Astrocyte (in vitro differentiated cells and primary cell): ENCODE data around the gene DOCK1. TPM values are rescaled to one million over a fixed set of nuclear protein-coding genes. Genes with fewer than 3 reads are reported as not detected.
A peak's percentile ranks its signal among the peaks of the same experiment; 100 is the strongest.

Experiments used
- DNase-seq: peaks from one replicate; pipeline ENCODE4 v3.0.0-alpha.2; 2010; ENCODE audit warnings: low read depth
- FAIRE-seq: peaks from 2 replicates; lab custom pipeline; 2011; peaks lifted over from hg19 to GRCh38; lab: Jason Lieb, UNC
- H2AFZ ChIP-seq: 2 replicates; pipeline ENCODE4 v1.6.0; 2012; ENCODE audit warnings: low read depth, low read length, inconsistent platforms
- H3K27ac ChIP-seq: 2 replicates; pipeline ENCODE4 v1.5.1; 2011; ENCODE audit warnings: low read depth, low read length, inconsistent platforms
- H3K27me3 ChIP-seq: 2 replicates; pipeline ENCODE4 v1.6.0; 2011; ENCODE audit warnings: low read length, inconsistent platforms; ENCODE audit not compliant: insufficient read depth
- H3K36me3 ChIP-seq: 2 replicates; pipeline ENCODE4 v1.5.1; 2011; ENCODE audit warnings: low read length, inconsistent platforms; ENCODE audit not compliant: insufficient read depth
- H3K4me1 ChIP-seq: 2 replicates; pipeline ENCODE4 v1.5.1; 2011; ENCODE audit warnings: low read length, inconsistent platforms; ENCODE audit not compliant: insufficient read depth
- H3K4me2 ChIP-seq: 2 replicates; pipeline ENCODE4 v1.6.0; 2012; ENCODE audit warnings: low read length, inconsistent platforms
- H3K4me3 ChIP-seq: 2 replicates; pipeline ENCODE4 v1.5.1; 2011; ENCODE audit warnings: low read depth, mild to moderate bottlenecking, low read length, inconsistent platforms; ENCODE audit not compliant: insufficient read depth
- H3K79me2 ChIP-seq: 2 replicates; pipeline ENCODE4 v1.6.0; 2012; ENCODE audit warnings: mild to moderate bottlenecking, low read length, inconsistent platforms; ENCODE audit not compliant: insufficient read depth
- H3K9ac ChIP-seq: 2 replicates; pipeline ENCODE4 v1.6.0; 2012; ENCODE audit warnings: mild to moderate bottlenecking, low read length, inconsistent platforms
- H3K9me3 ChIP-seq: 2 replicates; pipeline ENCODE4 v1.5.1; 2012; ENCODE audit warnings: low read depth, mild to moderate bottlenecking, low read length, inconsistent platforms; ENCODE audit not compliant: insufficient read depth
- H4K20me1 ChIP-seq: 2 replicates; pipeline ENCODE4 v1.6.0; 2012; ENCODE audit warnings: low read length, inconsistent platforms; ENCODE audit not compliant: insufficient read depth
- H3K27ac Mint-ChIP-seq: one replicate; pipeline ENCODE4 v1.8.0; 2021; ENCODE audit warnings: mild to moderate bottlenecking, mixed read lengths; ENCODE audit not compliant: unreplicated experiment
- H3K27me3 Mint-ChIP-seq: one replicate; pipeline ENCODE4 v1.8.0; 2021; ENCODE audit warnings: low read depth, mixed read lengths; ENCODE audit not compliant: unreplicated experiment
- H3K36me3 Mint-ChIP-seq: one replicate; pipeline ENCODE4 v1.8.0; 2021; ENCODE audit warnings: low read depth, mixed read lengths; ENCODE audit not compliant: unreplicated experiment
- H3K4me1 Mint-ChIP-seq: one replicate; pipeline ENCODE4 v1.8.0; 2021; ENCODE audit warnings: low read depth, mixed read lengths; ENCODE audit not compliant: unreplicated experiment
- H3K4me3 Mint-ChIP-seq: one replicate; pipeline ENCODE4 v1.8.0; 2021; ENCODE audit warnings: mild to moderate bottlenecking, moderate library complexity, mixed read lengths; ENCODE audit not compliant: unreplicated experiment
- H3K9me3 Mint-ChIP-seq: one replicate; pipeline ENCODE4 v1.8.0; 2021; ENCODE audit warnings: mild to moderate bottlenecking, mixed read lengths; ENCODE audit not compliant: unreplicated experiment
- CTCF ChIP-seq: IDR thresholded peaks from 2 replicates; pipeline ENCODE4 v1.5.1; 2011; ENCODE audit warnings: low read depth, mild to moderate bottlenecking, inconsistent platforms, low read length, moderate library complexity; ENCODE audit not compliant: insufficient read depth
- EZH2 ChIP-seq: IDR thresholded peaks from 2 replicates; pipeline ENCODE4 v1.6.1; 2012; ENCODE audit warnings: mild to moderate bottlenecking, low read length, inconsistent platforms; ENCODE audit not compliant: insufficient read depth
- total RNA-seq: library from RNA; stranded (reverse); gene quantifications from 2 replicates; pipeline ENCODE4 v1.2.1, GENCODE V29; 2021

Gene DOCK1
- total RNA-seq, 1 donor from 2014 or later: 42.5 TPM

- no peaks in the 10 kb centered on the region for H3K27me3 ChIP-seq
- Mint-ChIP-seq H3K4me3 (no peak overlapping the region), H3K36me3 (no peaks in the 10 kb centered on the region), H3K27me3 (peaks cover 20% of the 10 kb centered on the region), H3K27ac (peak overlapping the region; percentile 5), H3K9me3 (peaks cover 1% of the 10 kb centered on the region), H3K4me1 (peaks cover 6% of the 10 kb centered on the region)
- DNase-seq (peak; percentile 34), FAIRE-seq (no peak)
- H4K20me1 ChIP-seq: no peaks in the 10 kb centered on the region
- no peaks in the 10 kb centered on the region for H3K9me3 ChIP-seq
- H3K4me3 ChIP-seq: no peak overlapping the region
- no peaks in the 10 kb centered on the region for H3K36me3 ChIP-seq
- H3K4me1 ChIP-seq: peaks cover 6% of the 10 kb centered on the region
- H3K79me2 ChIP-seq: no peaks in the 10 kb centered on the region
- H3K27ac ChIP-seq: no peak overlapping the region
- no peak overlapping the region for H3K9ac ChIP-seq
- no peak overlapping the region for H3K4me2 ChIP-seq
- no peak overlapping the region for H2AFZ ChIP-seq
- no peak for TF ChIP-seq EZH2
These were observed 32.5 kb upstream of the DOCK1 start for GRCh38 chr10:126872768-126873167.

- Mint-ChIP-seq H3K9me3 (peaks cover 1% of the 10 kb centered on the region), H3K27ac (peak overlapping the region; percentile 45), H3K4me1 (peaks cover 12% of the 10 kb centered on the region), H3K36me3 (no peaks in the 10 kb centered on the region), H3K4me3 (no peak overlapping the region), H3K27me3 (peaks cover 22% of the 10 kb centered on the region)
- Histone ChIP-seq H3K4me1 (no peaks in the 10 kb centered on the region), H3K79me2 (no peaks in the 10 kb centered on the region), H3K36me3 (no peaks in the 10 kb centered on the region), H3K4me2 (no peak overlapping the region), H2AFZ (no peak overlapping the region), H3K4me3 (no peak overlapping the region), H3K9ac (no peak overlapping the region), H3K27me3 (peaks cover 6% of the 10 kb centered on the region), H3K27ac (no peak overlapping the region), H3K9me3 (no peaks in the 10 kb centered on the region), H4K20me1 (no peaks in the 10 kb centered on the region)
- TF ChIP-seq EZH2 (no peak), CTCF (no peak)
- FAIRE-seq: no peak
- DNase-seq: no peak
These were observed 28.8 kb upstream of the DOCK1 start for GRCh38 chr10:126876456-126876855.

- peaks cover 1% of the 10 kb centered on the region for H3K9me3 Mint-ChIP-seq
- H3K9me3 ChIP-seq: no peaks in the 10 kb centered on the region
- no peak for FAIRE-seq
- H3K4me1 Mint-ChIP-seq: peaks cover 14% of the 10 kb centered on the region
- H3K27me3 Mint-ChIP-seq: peaks cover 22% of the 10 kb centered on the region
- H2AFZ ChIP-seq: no peak overlapping the region
- no peaks in the 10 kb centered on the region for H3K36me3 Mint-ChIP-seq
- no peak overlapping the region for H3K27ac ChIP-seq
- no peak for TF ChIP-seq EZH2
- no peak for TF ChIP-seq CTCF
- H3K79me2 ChIP-seq: no peaks in the 10 kb centered on the region
- no peak overlapping the region for H3K4me2 ChIP-seq
- H3K4me3 Mint-ChIP-seq: no peak overlapping the region
- DNase-seq: no peak
- no peak overlapping the region for H3K9ac ChIP-seq
- H3K36me3 ChIP-seq: no peaks in the 10 kb centered on the region
- peaks cover 6% of the 10 kb centered on the region for H3K27me3 ChIP-seq
- H3K4me3 ChIP-seq: no peak overlapping the region
- no peak overlapping the region for H3K27ac Mint-ChIP-seq
- H4K20me1 ChIP-seq: no peaks in the 10 kb centered on the region
- no peaks in the 10 kb centered on the region for H3K4me1 ChIP-seq
These were observed 27.8 kb upstream of the DOCK1 start for GRCh38 chr10:126877390-126877789.
